ENCODE results near the gene SOHLH1. TPM values are rescaled to one million over a fixed set of nuclear protein-coding genes. Genes with fewer than 3 reads are reported as not detected.

SOHLH1 gene
- polyA plus RNA-seq, 4 donors, result not detected

DNA sequence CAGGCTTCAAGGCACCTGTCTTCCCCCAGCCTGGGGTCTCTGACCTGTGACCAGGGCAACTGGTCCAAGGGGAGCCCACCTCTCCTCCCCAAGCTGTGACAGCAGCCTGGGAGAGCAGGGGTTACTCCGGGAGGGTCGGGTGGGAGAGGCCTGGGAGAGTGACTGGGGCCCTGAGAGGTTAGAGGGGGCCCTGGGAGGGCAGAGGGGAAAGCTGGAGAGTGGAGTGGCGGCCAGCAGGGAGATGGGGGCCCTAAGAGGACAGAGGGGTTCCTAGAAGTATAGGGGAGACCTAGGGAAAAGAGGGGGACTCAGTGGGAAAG lies 35.9 kb downstream of the SOHLH1 start:
- no peak for DNase-seq (ENCODE audit: low read depth in 4 of 4, low spot score in 3 of 4)

GRCh38 chr9:135662758-135663450 lies 36.4 kb downstream of the SOHLH1 start, which contains the start of gene LCN9:
TSS of gene LCN9 (plus strand) at chr9:135663309. CDS start at chr9:135663322, 13 bp downstream.
- no peak for DNase-seq (ENCODE audit: low read depth in 4 of 4, low spot score in 3 of 4)

- DNase-seq (ENCODE audit: low read depth in 4 of 4, low spot score in 3 of 4), result peak in 2 of 4 donors; percentile 4 to 7
These were observed 37.3 kb downstream of the SOHLH1 start for GRCh38 chr9:135661816-135662560.

DNA sequence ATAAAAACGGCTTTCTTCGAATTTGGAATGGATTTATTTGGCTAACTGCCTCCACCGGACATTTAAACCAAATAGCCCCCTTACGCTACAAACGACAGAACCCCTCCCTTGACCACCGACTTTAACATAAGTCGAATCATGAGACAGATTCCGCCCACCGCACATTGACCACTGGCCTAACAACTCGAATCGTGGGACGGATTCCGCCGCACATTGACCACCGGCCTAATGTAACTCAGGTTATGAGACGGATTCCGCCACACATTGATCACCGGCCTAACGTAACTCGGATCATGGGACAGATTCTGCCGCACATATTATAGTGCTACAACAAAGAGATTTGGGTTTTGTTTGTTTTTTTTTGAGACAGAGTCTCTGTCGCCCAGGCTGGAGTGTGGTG lies 38.9 kb downstream of the SOHLH1 start:
- no peak for DNase-seq (ENCODE audit: low read depth in 4 of 4, low spot score in 3 of 4)

DNA sequence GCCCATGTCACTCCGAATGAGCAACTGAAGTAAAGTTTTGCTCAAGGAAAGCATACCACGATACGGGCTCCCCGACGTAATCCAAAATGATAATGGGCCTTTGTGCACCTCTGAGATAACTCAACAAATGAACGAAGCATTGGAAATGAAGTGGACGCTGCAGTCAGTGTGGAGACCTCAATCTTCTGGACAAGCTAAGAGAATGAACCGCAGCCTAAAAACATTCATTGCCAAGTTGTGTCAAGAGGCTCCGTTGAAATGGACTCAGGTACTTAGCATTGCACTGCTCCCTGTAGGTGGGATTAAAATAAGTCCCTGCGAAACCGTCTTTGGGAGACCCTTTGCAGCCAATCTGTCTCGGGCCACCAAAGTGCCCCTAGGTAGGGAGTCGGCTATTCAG lies 40.0 kb downstream of the SOHLH1 start:
- DNase-seq (ENCODE audit: low read depth in 4 of 4, low spot score in 3 of 4), result no peak

DNA sequence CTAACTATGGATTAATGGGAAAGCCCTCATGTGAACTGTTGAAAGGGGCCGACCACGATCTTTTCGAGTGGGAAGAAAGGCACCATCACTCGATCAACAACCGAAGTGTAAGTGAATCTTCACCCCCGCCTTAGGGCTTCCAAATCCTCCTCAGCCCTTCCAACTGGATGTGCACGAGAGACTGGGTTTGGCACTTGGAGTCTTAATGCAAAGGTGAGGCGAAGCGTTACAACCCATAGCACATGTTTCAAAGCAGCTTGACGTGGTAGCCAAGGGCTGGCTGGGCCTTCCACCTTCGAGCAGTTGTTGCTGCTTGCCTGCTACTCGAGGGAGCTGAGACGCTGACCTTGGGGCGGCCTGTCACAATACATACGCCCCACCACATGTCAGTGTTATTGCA lies 41.9 kb downstream of the SOHLH1 start:
- DNase-seq (ENCODE audit: low read depth in 4 of 4, low spot score in 3 of 4), result no peak

DNA sequence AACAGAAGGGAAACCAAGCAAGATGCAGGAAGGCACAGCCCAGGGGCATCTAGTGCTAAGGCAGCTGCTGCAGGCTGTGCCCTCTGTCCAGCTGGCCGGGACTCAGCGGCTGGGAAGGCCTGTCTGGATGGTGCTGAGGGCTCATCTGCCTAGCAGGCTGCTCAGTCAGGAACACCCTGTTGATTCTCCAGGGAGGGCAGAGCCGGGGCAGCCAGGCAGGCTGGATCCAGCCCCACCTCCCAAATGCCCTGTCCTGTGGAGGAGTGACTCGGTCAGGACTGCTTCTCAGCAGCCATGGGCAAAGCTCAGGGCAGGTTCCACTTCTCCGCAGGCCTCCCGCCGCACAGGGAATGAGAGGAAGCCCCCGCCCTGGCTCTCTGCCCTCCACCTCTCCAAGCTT lies 44.0 kb downstream of the SOHLH1 start:
- DNase-seq (ENCODE audit: low read depth in 4 of 4, low spot score in 3 of 4), result no peak

GRCh38 chr9:135650408-135650807 lies 48.9 kb downstream of the SOHLH1 start:
- DNase-seq (ENCODE audit: low read depth in 4 of 4, low spot score in 3 of 4), result no peak

GRCh38 chr9:135649508-135649907 lies 49.8 kb downstream of the SOHLH1 start:
- DNase-seq (ENCODE audit: low read depth in 4 of 4, low spot score in 3 of 4), result no peak

GRCh38 chr9:135648494-135649410 lies 50.5 kb downstream of the SOHLH1 start:
- no peak for DNase-seq (ENCODE audit: low read depth in 4 of 4, low spot score in 3 of 4)

GRCh38 chr9:135647884-135648283 lies 51.4 kb downstream of the SOHLH1 start:
- no peak for DNase-seq (ENCODE audit: low read depth in 4 of 4, low spot score in 3 of 4)

DNA sequence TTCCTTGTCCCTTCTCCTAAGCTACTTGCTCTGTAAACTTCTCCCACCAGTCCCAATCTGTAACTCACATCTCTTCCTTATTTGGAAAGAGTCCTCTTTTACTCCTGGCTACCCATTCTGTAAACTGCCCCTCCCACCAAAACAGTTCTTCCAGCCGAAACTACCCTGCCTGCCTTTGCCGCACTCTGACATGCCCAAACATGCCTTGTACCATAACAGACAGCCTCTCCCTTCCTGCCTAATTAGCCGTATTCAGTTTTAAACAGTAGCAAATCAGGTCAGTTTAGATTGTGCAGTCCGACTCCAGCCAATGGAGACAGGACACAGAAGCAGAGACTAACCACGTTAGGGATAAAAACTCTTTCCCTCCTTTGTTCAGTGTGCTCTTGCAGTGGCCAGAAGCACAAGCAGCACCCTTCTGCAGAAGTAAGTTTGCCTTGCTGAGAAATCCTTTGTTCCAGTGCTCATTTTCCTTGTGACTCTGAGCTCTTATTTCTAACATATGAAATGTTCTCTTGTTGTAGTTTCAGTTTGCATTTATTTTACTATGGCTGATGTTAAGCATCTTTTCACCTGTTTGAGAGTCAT lies 54.6 kb downstream of the SOHLH1 start:
- DNase-seq (ENCODE audit: low read depth in 4 of 4, low spot score in 3 of 4), result no peak

Other genes starting within 250 kb of the SOHLH1 start
- 10 to 100 TPM; 26.4 to 31.7 (median 29.9) TPM for gene PPP1R26, start 219.7 kb downstream of the SOHLH1 start, polyA plus RNA-seq (ENCODE audit: insufficient read length in 4 of 4)
- 10 to 100 TPM; 45.6 to 60.4 (median 47.4) TPM for gene MRPS2, start 198.8 kb downstream of the SOHLH1 start, polyA plus RNA-seq (ENCODE audit: insufficient read length in 4 of 4)
- not detected for gene LCN1, start 178.0 kb downstream of the SOHLH1 start, polyA plus RNA-seq (ENCODE audit: insufficient read length in 4 of 4)
- under 1 TPM; 0.27 to 0.76 (median 0.33) TPM for gene OBP2A, start 153.4 kb downstream of the SOHLH1 start, polyA plus RNA-seq (ENCODE audit: insufficient read length in 4 of 4)
- gene PAEP, start 137.7 kb downstream of the SOHLH1 start, polyA plus RNA-seq (ENCODE audit: insufficient read length in 4 of 4), result under 1 TPM in 1 of 4 donors, not detected in 3; 0.12 TPM
- not detected for gene GLT6D1, start 59.9 kb downstream of the SOHLH1 start, polyA plus RNA-seq (ENCODE audit: insufficient read length in 4 of 4)
- not detected for gene LCN9, start 36.2 kb downstream of the SOHLH1 start, polyA plus RNA-seq (ENCODE audit: insufficient read length in 4 of 4)
- gene KCNT1, start 2.7 kb upstream of the SOHLH1 start, polyA plus RNA-seq (ENCODE audit: insufficient read length in 4 of 4), result under 1 TPM; 0.08 to 0.24 (median 0.22) TPM
- gene CAMSAP1, start 208.1 kb upstream of the SOHLH1 start, polyA plus RNA-seq (ENCODE audit: insufficient read length in 4 of 4), result 10 to 100 TPM; 23.7 to 24.9 (median 24.2) TPM